Amniotic stem cell (primary cell): ENCODE data around the gene CEP128.

Experiments
- DNase-seq: peaks from one replicate; lab custom pipeline; 2025; lab: John Stamatoyannopoulos, UW

Gene CEP128

DNA sequence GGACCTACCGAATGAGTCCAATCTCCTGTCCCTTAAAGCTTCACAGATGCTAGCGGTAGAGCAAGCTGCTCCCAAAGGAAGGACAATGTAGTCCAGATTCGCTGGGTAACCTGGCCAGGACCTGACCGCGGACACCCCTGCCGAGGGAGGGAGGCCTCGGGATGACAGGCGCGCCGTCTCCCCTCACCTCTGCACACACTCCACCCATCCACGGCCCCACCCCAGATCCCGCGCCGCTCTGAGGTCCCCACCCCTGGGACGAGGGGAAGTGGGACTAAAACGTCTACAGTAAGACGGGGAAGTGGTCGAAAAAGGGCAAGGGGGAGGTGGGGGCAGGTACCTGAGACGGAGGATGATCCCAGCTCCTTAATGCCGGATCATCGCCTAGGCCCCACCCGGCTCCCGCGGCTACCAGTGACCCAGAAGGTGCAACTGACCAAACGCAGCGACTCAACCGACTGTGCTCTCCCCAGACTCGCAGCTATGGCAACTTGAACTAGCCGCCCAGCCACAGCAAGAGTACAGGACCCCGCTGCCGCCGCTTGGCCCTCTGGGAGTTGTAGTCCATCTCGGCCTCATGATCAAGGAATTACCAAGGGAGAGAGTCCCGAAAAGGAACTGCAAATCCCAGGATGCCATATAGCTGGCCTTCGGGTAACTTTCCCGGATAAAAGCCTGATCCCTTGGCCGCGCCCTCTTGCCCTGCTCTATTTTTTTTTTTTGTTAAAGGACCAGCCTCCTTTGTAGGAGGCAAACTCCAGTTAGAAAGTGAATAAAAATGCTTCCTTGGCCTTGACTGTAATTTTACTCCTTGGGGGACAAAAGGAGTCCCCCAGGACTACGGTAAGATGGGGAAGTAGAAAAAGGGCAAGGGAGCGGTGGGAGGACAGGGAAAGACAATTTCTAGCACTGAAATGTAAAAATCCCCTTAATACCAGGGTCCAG, at the start of gene CEP128:
Gene CEP128 (minus strand): TSS at position 498 of the 945 bp plus-strand sequence.
- peak; percentile 92 for DNase-seq

DNA sequence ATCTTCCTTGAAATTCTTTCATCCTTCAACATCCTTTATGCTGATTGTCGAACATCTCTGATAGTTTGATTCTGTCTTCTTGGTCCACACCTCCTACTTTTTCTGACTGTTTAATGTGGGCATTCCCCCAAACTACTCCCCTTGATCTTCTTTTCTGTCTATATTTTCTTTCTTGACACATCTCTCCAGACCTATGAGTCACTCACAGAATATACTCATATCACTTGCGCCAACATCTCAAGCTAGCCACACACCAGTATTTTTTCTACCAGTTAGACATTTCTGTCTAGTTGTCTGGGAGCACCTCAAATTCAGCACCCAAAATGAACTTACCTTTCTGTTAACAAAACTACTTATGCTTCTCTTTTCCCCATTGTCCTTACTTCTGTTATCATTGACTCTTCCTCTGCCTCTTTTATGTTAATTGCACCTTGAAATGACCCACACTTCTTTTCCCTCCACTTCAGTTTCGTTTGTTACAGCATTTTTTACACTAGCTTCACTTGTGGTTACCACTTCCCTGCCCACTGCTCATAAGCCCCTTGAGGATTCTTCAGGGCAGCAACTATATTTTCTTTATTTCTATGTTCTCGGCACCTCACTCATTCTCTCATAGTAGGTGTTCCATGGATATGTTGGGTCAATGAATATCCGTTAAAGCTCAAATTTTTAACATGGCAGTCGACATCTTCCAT, 47.3 kb upstream of the CEP128 start:
- DNase-seq = no peak

GRCh38 chr14:80988192-80988591, 46.7 kb upstream of the CEP128 start:
- DNase-seq = no peak

DNA sequence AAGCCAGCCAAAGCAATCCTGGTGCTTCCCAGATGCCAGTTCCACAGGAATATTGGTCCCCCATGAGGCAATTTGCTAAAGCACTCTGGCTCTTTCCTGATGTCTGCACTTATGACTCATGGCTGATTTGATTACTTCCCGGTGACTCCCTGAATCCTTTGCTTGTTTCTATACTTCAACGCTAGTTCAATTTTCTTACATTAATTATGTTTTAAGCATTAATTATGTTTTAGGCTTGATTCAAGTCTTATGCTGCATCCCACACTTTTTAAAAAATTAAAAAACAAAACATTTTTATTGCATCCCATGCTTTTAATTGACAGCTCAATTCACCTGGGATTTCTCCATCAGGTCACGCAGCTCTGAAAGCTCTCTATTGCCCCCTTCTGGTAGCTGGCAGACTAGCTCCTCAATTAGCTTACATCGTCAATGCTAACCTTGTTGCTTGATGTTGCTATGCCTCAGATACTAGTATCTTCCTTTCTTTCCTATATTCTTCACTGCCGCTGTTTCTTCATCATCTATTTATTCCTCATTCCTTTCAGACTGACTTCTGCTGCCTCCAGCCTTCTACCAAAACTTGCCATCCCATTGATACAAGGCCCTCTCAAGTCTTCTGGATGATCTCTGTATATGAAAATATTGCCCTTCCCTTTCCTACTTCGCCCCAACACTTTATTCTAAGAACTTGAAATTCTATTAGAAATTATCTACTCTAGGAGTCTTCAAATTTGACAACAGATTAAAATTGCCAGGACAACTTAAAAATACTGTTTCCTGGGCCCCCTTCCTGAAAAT, 45.9 kb upstream of the CEP128 start:
- peak; percentile 30 for DNase-seq

DNA sequence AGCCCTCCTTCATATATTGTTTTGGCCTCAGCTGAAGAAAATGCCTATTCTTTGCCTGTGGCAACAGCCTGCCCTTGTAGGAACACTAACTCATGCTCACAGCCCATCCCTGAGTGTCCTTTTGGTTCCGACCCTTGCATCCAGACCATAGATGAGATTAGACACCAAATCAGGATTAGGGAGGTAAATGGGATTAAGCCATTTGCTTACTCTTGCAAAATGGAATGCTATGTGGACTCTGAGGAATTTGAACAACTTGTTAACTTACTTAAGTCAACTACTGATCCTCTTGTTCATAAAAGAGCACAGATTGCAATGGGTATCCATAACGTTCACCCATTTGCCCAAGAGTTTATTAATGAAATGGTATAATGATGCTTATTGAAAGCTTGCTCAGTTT, 41.2 kb upstream of the CEP128 start:
- DNase-seq = no peak

- no peak for DNase-seq
Observed at GRCh38 chr14:80981673-80982072, 40.1 kb upstream of the CEP128 start.

- no peak for DNase-seq
Observed at GRCh38 chr14:80981156-80981555, 39.6 kb upstream of the CEP128 start.

DNA sequence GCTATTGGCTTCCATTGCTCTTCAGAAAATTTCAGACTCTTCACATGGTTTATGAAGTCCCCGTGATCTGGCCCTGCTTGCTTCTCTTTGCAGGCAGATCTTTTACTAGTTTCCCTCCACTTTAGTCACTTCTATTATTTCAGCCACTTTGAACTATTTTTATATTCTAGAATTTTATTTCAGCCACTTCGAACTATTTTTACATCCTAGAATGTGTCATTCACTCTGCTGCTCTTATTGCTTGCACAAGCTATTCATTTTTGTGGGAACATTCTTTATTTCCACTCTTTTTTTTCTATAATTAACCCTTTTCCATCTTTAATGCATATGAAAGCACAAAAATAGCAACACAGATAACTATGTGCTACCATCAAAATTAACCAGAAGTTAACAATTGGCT, 38.4 kb upstream of the CEP128 start:
- DNase-seq = no peak

DNA sequence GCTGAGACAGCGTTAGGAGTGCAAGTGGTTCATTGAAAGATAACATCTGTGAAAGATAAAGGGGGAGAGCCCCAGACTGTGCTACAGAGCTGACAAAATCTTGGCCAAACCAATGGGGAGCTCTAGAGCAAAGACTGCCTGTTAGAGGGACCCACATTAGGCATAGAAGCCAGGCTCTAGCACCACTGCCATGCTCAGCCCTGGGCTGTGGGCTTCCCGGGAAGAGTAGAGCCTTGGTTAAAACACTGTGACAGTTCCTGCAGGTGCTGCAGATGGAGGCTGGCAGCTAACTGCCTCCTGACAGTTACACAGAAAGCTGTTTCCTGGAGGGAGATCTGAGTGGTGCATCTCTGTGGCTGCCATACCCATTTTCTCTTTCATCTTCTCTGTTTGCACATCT, 36.9 kb upstream of the CEP128 start:
- DNase-seq = no peak

- DNase-seq = no peak
Observed at GRCh38 chr14:80977221-80977620, 35.7 kb upstream of the CEP128 start.

DNA sequence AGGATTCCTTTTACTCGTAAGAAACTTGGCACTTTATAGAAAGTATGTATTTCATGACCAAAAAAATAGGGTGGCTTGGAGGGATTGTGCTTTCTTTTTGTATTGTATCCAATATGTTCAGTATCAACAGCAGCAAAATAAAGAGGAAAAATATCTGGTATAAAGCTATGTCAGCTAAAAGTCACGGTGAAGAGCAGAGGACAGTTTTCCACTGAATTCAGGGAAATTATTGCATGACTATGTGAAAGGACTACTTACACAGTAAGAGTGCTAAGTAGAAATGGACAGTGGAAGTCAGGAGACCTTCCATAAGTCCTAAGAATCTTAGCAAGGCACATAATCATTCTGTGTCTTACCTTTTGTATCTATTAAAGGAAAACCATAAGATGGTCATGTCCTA, 33.1 kb upstream of the CEP128 start:
- DNase-seq = no peak

DNA sequence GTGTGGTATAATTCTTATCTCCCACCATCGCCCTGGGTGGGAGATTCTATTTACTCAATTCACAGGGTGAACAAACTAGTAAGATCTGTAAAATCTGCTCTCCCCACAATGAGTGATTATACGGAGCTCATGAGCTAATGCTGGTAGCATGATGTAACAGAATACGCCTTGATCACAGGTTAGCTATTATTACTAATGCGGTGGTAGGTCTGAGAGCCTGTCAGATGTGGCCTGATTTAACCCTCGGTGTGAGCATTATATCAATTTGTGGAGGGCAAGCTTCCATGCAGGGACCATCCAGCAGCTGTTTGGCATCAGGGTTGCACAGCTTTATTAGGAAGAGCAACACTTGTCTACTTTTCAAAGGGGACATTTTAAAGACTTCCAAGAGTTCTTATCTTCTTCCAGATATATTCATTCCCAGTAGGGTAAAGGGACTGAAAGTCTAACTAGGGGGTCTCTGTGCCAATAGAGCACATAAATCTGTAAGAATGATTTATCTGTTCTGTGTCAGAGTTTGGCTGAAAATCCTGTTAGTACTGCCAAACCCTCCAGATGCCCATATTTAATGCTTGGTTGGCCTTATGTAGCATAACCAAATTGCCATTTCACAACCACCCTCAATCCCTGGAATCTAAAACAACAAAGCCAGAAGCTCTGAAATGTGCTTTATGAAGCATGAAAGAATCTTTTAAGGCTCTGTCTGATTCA, 32.5 kb upstream of the CEP128 start:
- DNase-seq = no peak

- no peak for DNase-seq
Observed at GRCh38 chr14:80965037-80965436, 23.5 kb upstream of the CEP128 start.

GRCh38 chr14:80959496-80959895, 18.0 kb upstream of the CEP128 start:
- no peak for DNase-seq

GRCh38 chr14:80958939-80959338, 17.4 kb upstream of the CEP128 start:
- DNase-seq = no peak

DNA sequence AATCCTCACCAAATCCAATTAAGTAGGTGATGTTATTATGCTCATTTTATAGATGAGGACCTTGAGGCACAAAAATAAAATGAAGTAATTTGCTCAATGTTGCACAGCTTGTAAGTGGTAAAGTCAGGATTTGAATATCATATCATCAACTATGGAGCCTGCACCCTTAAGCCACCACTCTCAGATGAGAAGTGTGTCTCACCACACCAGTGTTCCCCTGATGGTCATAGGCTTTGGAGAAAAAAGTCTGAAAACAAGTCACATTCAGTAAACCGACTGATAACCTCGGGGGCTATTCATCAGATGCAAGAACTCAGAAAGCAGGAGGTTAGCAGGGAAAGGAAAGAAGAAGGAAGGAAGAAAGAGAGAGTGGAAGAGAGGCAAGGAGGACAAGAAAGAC, 16.7 kb upstream of the CEP128 start:
- DNase-seq = no peak

GRCh38 chr14:80957613-80958012, 16.1 kb upstream of the CEP128 start:
- no peak for DNase-seq

- DNase-seq = no peak
Observed at GRCh38 chr14:80956922-80957321, 15.4 kb upstream of the CEP128 start.

- no peak for DNase-seq
Observed at GRCh38 chr14:80956102-80956501, 14.6 kb upstream of the CEP128 start.

DNA sequence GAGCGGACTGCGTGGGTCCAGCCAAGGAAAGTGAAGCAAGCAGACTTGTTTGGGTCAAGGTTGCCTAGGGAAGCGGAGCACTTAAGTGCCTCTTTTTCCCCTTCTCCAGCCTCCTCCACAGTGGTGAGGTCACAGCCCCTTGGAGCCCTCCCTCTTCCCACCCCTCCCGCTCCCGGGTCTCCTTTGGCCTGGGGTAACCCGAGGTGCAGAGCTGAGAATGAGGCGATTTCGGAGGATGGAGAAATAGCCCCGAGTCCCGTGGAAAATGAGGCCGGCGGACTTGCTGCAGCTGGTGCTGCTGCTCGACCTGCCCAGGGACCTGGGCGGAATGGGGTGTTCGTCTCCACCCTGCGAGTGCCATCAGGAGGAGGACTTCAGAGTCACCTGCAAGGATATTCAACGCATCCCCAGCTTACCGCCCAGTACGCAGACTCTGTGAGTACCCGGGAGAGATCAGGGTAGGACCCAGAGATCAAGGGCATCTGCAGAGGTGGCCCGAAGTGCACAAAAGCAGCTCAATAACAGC, 13.9 kb upstream of the CEP128 start, which contains the start of gene TSHR:
Gene TSHR (plus strand): TSS at position 206 of the 526 bp plus-strand sequence. CDS start 60 bp downstream, at position 266.
- DNase-seq = no peak

DNA sequence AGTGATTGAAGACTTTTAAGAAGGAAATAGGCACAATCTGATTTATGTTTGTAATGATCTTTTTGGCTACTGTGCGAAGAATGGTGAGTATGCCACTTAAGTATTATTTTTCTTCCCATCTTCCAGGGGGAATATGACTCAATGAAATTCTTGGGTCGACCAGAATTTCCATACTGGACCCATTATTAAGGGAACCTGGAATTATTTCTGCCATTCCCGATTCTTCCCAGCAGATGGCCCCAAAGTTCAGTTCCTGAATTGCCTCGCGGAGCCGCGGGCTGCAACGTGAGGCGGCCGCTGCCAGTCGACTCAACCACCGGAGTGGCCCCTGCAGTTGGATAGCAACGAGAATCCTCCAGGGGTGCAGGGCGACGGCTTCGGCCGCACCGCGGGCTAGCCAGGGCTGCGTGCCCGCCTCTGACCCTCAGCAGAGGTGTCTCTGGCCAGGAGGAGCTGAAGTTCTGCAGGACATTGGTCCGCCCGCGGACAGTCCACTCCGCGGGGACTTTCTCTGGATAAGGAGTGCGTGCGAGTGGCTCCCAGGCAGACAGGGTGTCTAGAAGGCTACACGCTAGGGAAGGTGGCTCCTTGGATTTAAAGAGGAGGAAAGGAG, 13.3 kb upstream of the CEP128 start:
- DNase-seq = peak; percentile 80
